Neural cell (in vitro differentiated cells): ENCODE measurements around the gene USP7. TPM values are rescaled to one million over a fixed set of nuclear protein-coding genes. Genes with fewer than 3 reads are reported as not detected.
"Not testable (repeated sequence)": the region's sequence is repeated elsewhere in the genome, so short reads cannot be mapped to it uniquely, and the experiment has no call there.

Source experiments
- H2AFZ ChIP-seq: fragments of 200-600, 300-800 bp; sonication (generic), shearing (Covaris generic); 2 replicates; pipeline ENCODE4 v1.6.0; 2014; ENCODE audit warnings: low read depth, mild to moderate bottlenecking, antibody characterized with exemption, low read length, moderate library complexity
- H3F3A ChIP-seq: fragments of 200-600 bp; shearing (Covaris generic); 2 replicates; pipeline ENCODE4 v1.6.1; 2016; ENCODE audit warnings: mild to moderate bottlenecking, moderate library complexity, mixed read lengths, antibody characterized with exemption, low read length; ENCODE audit not compliant: insufficient read depth, poor library complexity, severe bottlenecking
- H3K27ac ChIP-seq: fragments of 200-600, 300-800 bp; sonication (generic), shearing (Covaris generic); 2 replicates; pipeline ENCODE4 v1.5.1; 2014; ENCODE audit warnings: mild to moderate bottlenecking, low read length, moderate library complexity
- H3K27me3 ChIP-seq: fragments of 300-800, 200-600 bp; sonication (generic), shearing (Covaris generic); 2 replicates; pipeline ENCODE4 v1.6.0; 2014; ENCODE audit warnings: mild to moderate bottlenecking, low read depth, low read length, moderate library complexity; ENCODE audit not compliant: insufficient read depth
- H3K36me3 ChIP-seq: fragments of 300-800, 200-600 bp; sonication (generic), shearing (Covaris generic); 2 replicates; pipeline ENCODE4 v1.5.1; 2014; ENCODE audit warnings: mild to moderate bottlenecking, antibody characterized with exemption, low read length, moderate library complexity; ENCODE audit not compliant: insufficient read depth
- H3K4me2 ChIP-seq: fragments of 300-800, 200-600 bp; sonication (generic), shearing (Covaris generic); 2 replicates; pipeline ENCODE4 v1.6.0; 2014; ENCODE audit warnings: mild to moderate bottlenecking, low read length
- H3K4me3 ChIP-seq: fragments of 300-800, 200-600 bp; sonication (generic), shearing (Covaris generic); 2 replicates; pipeline ENCODE4 v1.5.1; 2014; ENCODE audit warnings: mild to moderate bottlenecking, low read length, moderate library complexity
- H3K79me2 ChIP-seq: fragments of 200-600 bp; shearing (Covaris generic); replicated peaks from 2 replicates; pipeline ENCODE4 v1.6.0; 2014; ENCODE audit warnings: mild to moderate bottlenecking, low read length, moderate library complexity; ENCODE audit not compliant: insufficient read depth
- H3K9ac ChIP-seq: fragments of 300-800, 200-600 bp; sonication (generic), shearing (Covaris generic); 2 replicates; pipeline ENCODE4 v1.6.1; 2016; ENCODE audit warnings: mild to moderate bottlenecking, low read length, mixed read lengths
- H3K9me2 ChIP-seq: fragments of 200-600 bp; shearing (Covaris generic); 2 replicates; pipeline ENCODE4 v1.6.1; 2016; ENCODE audit warnings: mild to moderate bottlenecking, low read length, mixed read lengths; ENCODE audit not compliant: insufficient read depth
- H3K9me3 ChIP-seq: fragments of 200-600, 300-800 bp; sonication (generic), shearing (Covaris generic); 2 replicates; pipeline ENCODE4 v1.6.1; 2016; ENCODE audit warnings: mild to moderate bottlenecking, mixed run types, low read length, moderate library complexity, mixed read lengths
- H4K20me1 ChIP-seq: fragments of 200-600 bp; shearing (Covaris generic); 2 replicates; pipeline ENCODE4 v1.6.1; 2016; ENCODE audit warnings: mild to moderate bottlenecking, mixed run types; ENCODE audit not compliant: insufficient read depth
- EP300 ChIP-seq: fragments of 450-650 bp; conservative IDR thresholded peaks from 2 replicates; pipeline ENCODE4 v1.6.1; 2014; ENCODE audit warnings: antibody characterized with exemption, mild to moderate bottlenecking, moderate library complexity; ENCODE audit not compliant: poor library complexity, severe bottlenecking
- EZH2 ChIP-seq: fragments of 200-600, 300-800 bp; shearing (Covaris generic), sonication (generic); IDR thresholded peaks from 2 replicates; pipeline ENCODE4 v1.6.1; 2014; ENCODE audit warnings: antibody characterized with exemption, low read length, borderline replicate concordance, mild to moderate bottlenecking; ENCODE audit not compliant: insufficient read depth, poor library complexity, severe bottlenecking
- POLR2AphosphoS5 ChIP-seq: IDR thresholded peaks from 2 replicates; pipeline ENCODE4 v1.6.1; 2012
- RAD21 ChIP-seq: fragments of 450-650 bp; conservative IDR thresholded peaks from 2 replicates; pipeline ENCODE4 v1.6.1; 2014; ENCODE audit warnings: antibody characterized with exemption, mild to moderate bottlenecking, moderate library complexity
- SMC3 ChIP-seq: fragments of 450-650 bp; conservative IDR thresholded peaks from 2 replicates; pipeline ENCODE4 v1.6.1; 2014; ENCODE audit warnings: antibody characterized with exemption, mild to moderate bottlenecking, moderate library complexity; ENCODE audit not compliant: poor library complexity
- TAF1 ChIP-seq: IDR thresholded peaks from 2 replicates; pipeline ENCODE4 v1.6.1; 2012; ENCODE audit warnings: low read depth
- polyA plus RNA-seq: library from polyadenylated mRNA; depleted of rRNA; stranded (reverse); fragments of >200 nt; gene quantifications from 2 replicates; pipeline ENCODE4 v1.2.3, GENCODE V29; 2014
- TF ChIP-seq, protein P1 (sequence below): fragments of 450-650 bp; IDR thresholded peaks from 2 replicates; pipeline ENCODE4 v1.5.1; 2014; ENCODE audit warnings: antibody characterized with exemption, mild to moderate bottlenecking, moderate library complexity; ENCODE audit not compliant: poor library complexity, severe bottlenecking

The USP7 gene
- polyA plus RNA-seq, 1 donor from 2014 or later, result 52.5 TPM

DNA sequence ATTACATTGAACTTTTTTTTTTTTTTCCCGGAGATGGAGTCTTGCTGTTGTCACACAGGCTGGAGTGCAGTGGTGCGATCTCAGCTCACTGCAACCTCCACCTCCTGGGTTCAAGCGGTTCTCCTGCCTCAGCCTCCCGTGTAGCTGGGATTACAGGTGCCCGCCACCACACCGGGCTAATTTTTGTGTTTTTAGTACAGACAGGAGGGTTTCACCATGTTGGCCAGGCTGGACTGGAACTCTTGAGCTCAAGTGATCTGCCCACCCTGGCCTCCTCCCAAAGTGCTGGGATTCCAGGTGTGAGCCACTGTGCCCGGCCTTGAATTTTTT is 89.9 kb downstream of the USP7 start:
- H3K27ac ChIP-seq, H3K9me2 ChIP-seq, H3K27me3 ChIP-seq, H2AFZ ChIP-seq, H3K4me2 ChIP-seq, H3K9me3 ChIP-seq, H4K20me1 ChIP-seq, H3K9ac ChIP-seq, H3K36me3 ChIP-seq, H3F3A ChIP-seq, H3K4me3 ChIP-seq, H3K79me2 ChIP-seq: not testable (repeated sequence)

DNA sequence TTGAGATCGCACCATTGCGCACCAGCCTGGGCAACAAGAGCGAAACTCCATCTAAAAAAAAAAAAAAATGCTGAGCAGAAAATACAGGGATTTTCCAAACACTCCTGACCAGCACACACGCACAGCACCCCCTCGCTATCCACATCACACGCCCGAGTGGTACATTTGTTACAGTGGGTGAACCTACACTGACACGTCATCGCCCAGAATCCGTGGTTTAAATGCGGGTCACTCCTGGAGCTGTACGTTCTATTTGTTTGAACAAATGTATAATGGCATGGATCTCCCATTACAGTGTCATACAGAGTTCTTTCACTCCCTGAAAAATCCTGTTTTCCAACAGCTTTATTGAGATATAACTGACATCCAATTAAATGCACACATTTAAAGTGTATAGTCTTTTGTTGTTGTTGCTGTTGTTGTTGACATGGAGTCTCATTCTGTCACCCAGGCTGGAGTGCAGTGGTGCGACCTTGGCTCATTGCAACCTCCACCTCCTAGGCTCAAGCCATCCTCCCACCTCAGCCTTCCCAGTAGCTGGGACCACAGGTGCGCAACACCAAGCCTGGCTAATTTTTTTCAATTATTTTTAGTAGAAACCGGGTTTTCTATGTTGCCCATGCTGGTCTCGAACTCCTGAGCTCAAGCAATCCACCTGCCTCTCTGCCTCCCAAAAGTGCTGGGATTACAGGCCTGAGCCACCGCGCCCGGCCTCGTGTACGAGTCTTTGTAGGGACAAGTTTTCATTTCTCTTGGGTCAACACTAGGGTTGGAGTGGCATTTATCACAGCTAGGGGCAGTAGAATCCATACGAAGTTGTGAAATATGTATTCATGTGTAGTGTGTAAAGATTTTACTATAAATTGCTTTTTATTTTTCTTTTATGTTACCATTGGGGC is 90.5 kb downstream of the USP7 start:
- no peak overlapping the region for H3K27ac ChIP-seq
- TF ChIP-seq EZH2 (no peak), RAD21 (no peak), POLR2AphosphoS5 (no peak), SMC3 (no peak), EP300 (no peak)
- TF ChIP-seq, protein P1, sequence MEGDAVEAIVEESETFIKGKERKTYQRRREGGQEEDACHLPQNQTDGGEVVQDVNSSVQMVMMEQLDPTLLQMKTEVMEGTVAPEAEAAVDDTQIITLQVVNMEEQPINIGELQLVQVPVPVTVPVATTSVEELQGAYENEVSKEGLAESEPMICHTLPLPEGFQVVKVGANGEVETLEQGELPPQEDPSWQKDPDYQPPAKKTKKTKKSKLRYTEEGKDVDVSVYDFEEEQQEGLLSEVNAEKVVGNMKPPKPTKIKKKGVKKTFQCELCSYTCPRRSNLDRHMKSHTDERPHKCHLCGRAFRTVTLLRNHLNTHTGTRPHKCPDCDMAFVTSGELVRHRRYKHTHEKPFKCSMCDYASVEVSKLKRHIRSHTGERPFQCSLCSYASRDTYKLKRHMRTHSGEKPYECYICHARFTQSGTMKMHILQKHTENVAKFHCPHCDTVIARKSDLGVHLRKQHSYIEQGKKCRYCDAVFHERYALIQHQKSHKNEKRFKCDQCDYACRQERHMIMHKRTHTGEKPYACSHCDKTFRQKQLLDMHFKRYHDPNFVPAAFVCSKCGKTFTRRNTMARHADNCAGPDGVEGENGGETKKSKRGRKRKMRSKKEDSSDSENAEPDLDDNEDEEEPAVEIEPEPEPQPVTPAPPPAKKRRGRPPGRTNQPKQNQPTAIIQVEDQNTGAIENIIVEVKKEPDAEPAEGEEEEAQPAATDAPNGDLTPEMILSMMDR, result no peak

GRCh38 chr16:8872071-8872470 is 91.6 kb downstream of the USP7 start:
- Histone ChIP-seq H3K27ac (no peak overlapping the region), H3K9me2 (no peaks in the 10 kb centered on the region), H3K27me3 (no peaks in the 10 kb centered on the region), H3K4me3 (no peak overlapping the region), H3K79me2 (peaks cover 12% of the 10 kb centered on the region), H3K36me3 (no peaks in the 10 kb centered on the region), H3K9ac (no peak overlapping the region), H3F3A (no peaks in the 10 kb centered on the region), H3K4me2 (no peak overlapping the region), H4K20me1 (no peaks in the 10 kb centered on the region), H3K9me3 (no peaks in the 10 kb centered on the region), H2AFZ (no peak overlapping the region)
- TF ChIP-seq POLR2AphosphoS5 (no peak), EZH2 (no peak), TAF1 (no peak), RAD21 (no peak), EP300 (no peak)
- TF ChIP-seq, protein P1, result no peak

More for the DNA sequence above, 90.5 kb downstream of the USP7 start:
- Histone ChIP-seq H4K20me1 (no peaks in the 10 kb centered on the region), H3K36me3 (no peaks in the 10 kb centered on the region), H3K79me2 (peaks cover under 1% of the 10 kb centered on the region), H3K4me2 (no peak overlapping the region), H3K4me3 (no peak overlapping the region), H3K9ac (no peak overlapping the region), H3K27me3 (no peaks in the 10 kb centered on the region), H3K9me3 (no peaks in the 10 kb centered on the region), H3K9me2 (no peaks in the 10 kb centered on the region), H3F3A (no peaks in the 10 kb centered on the region), H2AFZ (no peak overlapping the region)

DNA sequence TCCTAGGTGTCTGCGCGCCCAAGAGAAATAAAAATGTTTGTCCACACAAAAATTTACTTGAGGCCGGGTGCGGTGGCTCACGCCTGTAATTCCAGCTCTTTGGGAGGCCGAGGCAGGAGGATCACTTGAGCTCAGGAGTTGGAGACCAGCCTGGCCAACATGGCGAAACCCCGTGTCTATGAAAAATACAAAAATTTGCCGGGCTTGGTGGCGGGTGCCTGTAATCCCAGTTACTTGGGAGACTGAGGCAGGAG is 93.8 kb downstream of the USP7 start:
- not testable (repeated sequence) for H3K4me3 ChIP-seq, H2AFZ ChIP-seq, H3K9me2 ChIP-seq, H3K27ac ChIP-seq, H3K9ac ChIP-seq, H3K36me3 ChIP-seq, H3K4me2 ChIP-seq, H3K9me3 ChIP-seq, H3K27me3 ChIP-seq, H3F3A ChIP-seq, H4K20me1 ChIP-seq
- H3K79me2 ChIP-seq, result peaks cover 34% of the 10 kb centered on the region
